MM.1S (cell line): ENCODE measurements around the gene CEPT1.

ENCODE experiments used
- DNase-seq: peaks from one replicate; pipeline ENCODE4 v3.0.0-alpha.2; 2015
- H2AFZ ChIP-seq: fragments of 300-600 bp; sonication (generic); 2 replicates; pipeline ENCODE4 v1.6.0; 2016; ENCODE audit warnings: antibody characterized with exemption, low read length
- H3F3A ChIP-seq: fragments of 300-600 bp; sonication (generic); 2 replicates; pipeline ENCODE4 v1.6.1; 2016; ENCODE audit warnings: mild to moderate bottlenecking, antibody characterized with exemption, low read length, moderate library complexity, mixed read lengths; ENCODE audit not compliant: insufficient read depth
- H3K27ac ChIP-seq: fragments of 300-600 bp; sonication (generic); 2 replicates; pipeline ENCODE4 v1.5.1; 2016; ENCODE audit warnings: mild to moderate bottlenecking, low read length
- H3K27me3 ChIP-seq: fragments of 300-600 bp; sonication (generic); replicated peaks from 2 replicates; pipeline ENCODE4 v1.6.0; 2016; ENCODE audit warnings: low read length; ENCODE audit not compliant: insufficient read depth
- H3K36me3 ChIP-seq: fragments of 300-600 bp; sonication (generic); replicated peaks from 2 replicates; pipeline ENCODE4 v1.6.1; 2016; ENCODE audit warnings: mild to moderate bottlenecking, low read length, mixed read lengths; ENCODE audit not compliant: insufficient read depth
- H3K4me1 ChIP-seq: fragments of 300-600 bp; sonication (generic); 2 replicates; pipeline ENCODE4 v1.6.1; 2016; ENCODE audit warnings: low read length, mixed read lengths
- H3K4me2 ChIP-seq: fragments of 300-600 bp; sonication (generic); 2 replicates; pipeline ENCODE4 v1.6.0; 2016; ENCODE audit warnings: low read depth, low read length
- H3K4me3 ChIP-seq: fragments of 300-600 bp; sonication (generic); 2 replicates; pipeline ENCODE4 v1.5.1; 2016; ENCODE audit warnings: low read length, mixed read lengths
- H3K79me2 ChIP-seq: fragments of 300-600 bp; sonication (generic); 2 replicates; pipeline ENCODE4 v1.6.1; 2016; ENCODE audit warnings: mixed run types, low read length, mixed read lengths
- H3K9ac ChIP-seq: fragments of 300-600 bp; sonication (generic); 2 replicates; pipeline ENCODE4 v1.6.1; 2016; ENCODE audit warnings: low read length, mixed read lengths
- H3K9me2 ChIP-seq: fragments of 300-600 bp; sonication (generic); replicated peaks from 2 replicates; pipeline ENCODE4 v1.6.1; 2016; ENCODE audit warnings: mild to moderate bottlenecking, low read length, mixed read lengths; ENCODE audit not compliant: insufficient read depth
- H3K9me3 ChIP-seq: fragments of 300-600 bp; sonication (generic); replicated peaks from 2 replicates; pipeline ENCODE4 v1.6.1; 2016; ENCODE audit warnings: mild to moderate bottlenecking, low read length, mixed read lengths; ENCODE audit not compliant: insufficient read depth
- H4K20me1 ChIP-seq: fragments of 300-600 bp; sonication (generic); 2 replicates; pipeline ENCODE4 v1.6.1; 2016; ENCODE audit warnings: mild to moderate bottlenecking, low read length, moderate library complexity, mixed read lengths; ENCODE audit not compliant: insufficient read depth
- EZH2 ChIP-seq: fragments of 300-600 bp; sonication (generic); optimal IDR thresholded peaks from 2 replicates; pipeline ENCODE3; 2017; ENCODE audit warnings: low read depth, mild to moderate bottlenecking, antibody characterized with exemption, low read length, mixed read lengths
- EZH2phosphoT487 ChIP-seq: fragments of 300-600 bp; sonication (generic); IDR thresholded peaks from 2 replicates; pipeline ENCODE4 v1.6.1; 2018; ENCODE audit warnings: antibody characterized with exemption, low read length
- TF ChIP-seq, protein P1 (sequence below): fragments of 300-600 bp; sonication (generic); IDR thresholded peaks from 2 replicates; pipeline ENCODE4 v1.5.1; 2016; ENCODE audit warnings: antibody characterized with exemption, low read length, mixed read lengths

Gene CEPT1

DNA sequence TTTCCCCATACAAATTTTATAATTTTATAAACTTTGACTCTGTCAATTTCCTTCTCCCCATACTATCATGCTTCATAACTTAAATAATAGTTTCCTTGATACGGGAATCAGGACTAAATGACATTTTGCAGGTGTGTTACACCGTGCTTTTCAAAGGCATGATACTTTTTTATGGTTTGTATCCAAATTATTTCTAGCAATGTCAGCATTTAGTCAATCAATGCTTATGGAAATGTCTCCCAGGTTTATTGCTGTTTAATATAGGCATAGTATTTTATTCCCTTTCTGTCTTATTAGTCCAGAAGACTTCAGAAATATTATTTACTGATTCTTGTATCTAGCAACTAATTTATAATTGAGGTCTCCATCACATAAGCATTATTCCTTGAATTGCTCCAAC is 23.5 kb upstream of the CEPT1 start:
- Histone ChIP-seq H3F3A (no peaks in the 10 kb centered on the region), H3K27me3 (no peaks in the 10 kb centered on the region), H3K36me3 (no peaks in the 10 kb centered on the region), H3K27ac (no peak overlapping the region), H3K4me2 (no peak overlapping the region), H3K79me2 (no peaks in the 10 kb centered on the region), H2AFZ (no peak overlapping the region), H3K9ac (no peak overlapping the region), H3K9me3 (no peaks in the 10 kb centered on the region), H3K9me2 (no peaks in the 10 kb centered on the region), H3K4me1 (no peaks in the 10 kb centered on the region), H4K20me1 (no peaks in the 10 kb centered on the region), H3K4me3 (no peak overlapping the region)
- no peak for DNase-seq
- TF ChIP-seq EZH2phosphoT487, result no peak
- TF ChIP-seq EZH2, result no peak
- TF ChIP-seq, protein P1, sequence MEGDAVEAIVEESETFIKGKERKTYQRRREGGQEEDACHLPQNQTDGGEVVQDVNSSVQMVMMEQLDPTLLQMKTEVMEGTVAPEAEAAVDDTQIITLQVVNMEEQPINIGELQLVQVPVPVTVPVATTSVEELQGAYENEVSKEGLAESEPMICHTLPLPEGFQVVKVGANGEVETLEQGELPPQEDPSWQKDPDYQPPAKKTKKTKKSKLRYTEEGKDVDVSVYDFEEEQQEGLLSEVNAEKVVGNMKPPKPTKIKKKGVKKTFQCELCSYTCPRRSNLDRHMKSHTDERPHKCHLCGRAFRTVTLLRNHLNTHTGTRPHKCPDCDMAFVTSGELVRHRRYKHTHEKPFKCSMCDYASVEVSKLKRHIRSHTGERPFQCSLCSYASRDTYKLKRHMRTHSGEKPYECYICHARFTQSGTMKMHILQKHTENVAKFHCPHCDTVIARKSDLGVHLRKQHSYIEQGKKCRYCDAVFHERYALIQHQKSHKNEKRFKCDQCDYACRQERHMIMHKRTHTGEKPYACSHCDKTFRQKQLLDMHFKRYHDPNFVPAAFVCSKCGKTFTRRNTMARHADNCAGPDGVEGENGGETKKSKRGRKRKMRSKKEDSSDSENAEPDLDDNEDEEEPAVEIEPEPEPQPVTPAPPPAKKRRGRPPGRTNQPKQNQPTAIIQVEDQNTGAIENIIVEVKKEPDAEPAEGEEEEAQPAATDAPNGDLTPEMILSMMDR, result no peak

DNA sequence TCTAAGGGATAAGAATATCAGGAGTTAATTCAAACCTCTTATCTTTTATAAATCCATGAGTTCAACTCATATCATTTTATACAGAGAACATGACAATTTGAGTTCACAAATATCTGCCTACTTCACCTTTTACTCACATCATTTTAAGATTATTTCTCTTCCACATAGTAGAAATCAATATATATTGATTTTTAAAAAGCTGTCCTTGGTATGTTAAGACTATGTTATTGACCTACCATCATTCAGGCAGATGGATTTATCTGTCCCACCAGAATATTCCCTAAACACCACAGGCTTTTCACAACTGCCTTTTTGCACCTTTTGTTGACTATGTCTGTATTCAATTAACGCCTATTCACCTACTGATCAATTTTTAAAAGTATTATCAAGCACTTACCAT is 13.7 kb upstream of the CEPT1 start:
- no peaks in the 10 kb centered on the region for H3K9me3 ChIP-seq
- no peak overlapping the region for H3K4me3 ChIP-seq
- no peaks in the 10 kb centered on the region for H3K27me3 ChIP-seq
- no peak overlapping the region for H3K4me2 ChIP-seq
- no peaks in the 10 kb centered on the region for H3K36me3 ChIP-seq
- no peaks in the 10 kb centered on the region for H3K9me2 ChIP-seq
- TF ChIP-seq EZH2, result no peak
- TF ChIP-seq, protein P1, result no peak
- no peak for TF ChIP-seq EZH2phosphoT487
- H3K79me2 ChIP-seq, result no peaks in the 10 kb centered on the region
- no peaks in the 10 kb centered on the region for H3K4me1 ChIP-seq
- no peaks in the 10 kb centered on the region for H4K20me1 ChIP-seq
- no peak overlapping the region for H3K9ac ChIP-seq
- H3F3A ChIP-seq, result no peaks in the 10 kb centered on the region
- no peak overlapping the region for H2AFZ ChIP-seq
- DNase-seq, result no peak
- no peak overlapping the region for H3K27ac ChIP-seq

DNA sequence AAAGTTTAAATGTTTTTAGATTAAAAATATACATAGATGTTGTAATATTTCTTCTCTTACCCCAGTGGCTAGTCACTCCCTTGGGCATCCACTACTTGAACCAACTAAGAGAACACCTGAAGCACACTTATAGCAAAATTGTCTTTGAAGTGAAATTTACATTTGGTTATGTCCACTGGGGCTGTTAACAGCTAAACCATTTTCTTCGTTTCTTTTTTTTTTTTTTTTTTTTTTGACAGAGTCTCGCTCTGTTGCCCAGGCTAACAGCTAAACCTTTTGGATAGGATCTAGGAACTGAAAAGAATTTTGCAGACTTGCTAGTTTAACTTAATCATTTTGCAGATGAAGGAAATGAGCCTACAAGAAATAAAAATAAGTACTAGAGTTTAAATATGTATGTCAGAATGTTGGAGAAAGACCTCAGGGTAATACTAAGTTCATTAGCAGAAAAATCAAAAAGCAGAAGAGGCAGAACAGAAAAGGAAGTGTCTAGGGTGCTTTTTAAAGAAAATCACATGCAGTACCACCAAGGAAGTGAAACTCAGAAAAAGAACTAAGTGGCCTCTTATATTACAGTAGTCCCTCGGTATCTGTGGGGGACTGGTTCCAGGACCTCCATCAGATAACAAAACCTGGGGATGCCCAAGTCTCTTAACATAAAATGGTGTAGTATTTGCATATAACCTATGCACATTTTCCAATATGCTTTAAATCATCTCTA is 11.9 kb upstream of the CEPT1 start:
- Histone ChIP-seq H3K27ac (no peak overlapping the region), H3K36me3 (no peaks in the 10 kb centered on the region), H3K4me2 (no peak overlapping the region; the same call in 1 of the 2 replicates), H3K27me3 (no peaks in the 10 kb centered on the region), H3K79me2 (no peaks in the 10 kb centered on the region), H3F3A (no peaks in the 10 kb centered on the region), H3K9ac (no peak overlapping the region), H3K4me1 (no peaks in the 10 kb centered on the region), H4K20me1 (no peaks in the 10 kb centered on the region), H3K9me2 (no peaks in the 10 kb centered on the region), H3K9me3 (no peaks in the 10 kb centered on the region), H2AFZ (no peak overlapping the region), H3K4me3 (no peak overlapping the region)
- TF ChIP-seq EZH2phosphoT487 (no peak), EZH2 (no peak)
- TF ChIP-seq, protein P1, result no peak
- no peak for DNase-seq
